Prostate gland (tissue), 2 donors: ENCODE data around the gene POLL. TPM values are rescaled to one million over a fixed set of nuclear protein-coding genes. Genes with fewer than 3 reads are reported as not detected.

Experiments
- DNase-seq: peaks from one replicate; pipeline ENCODE4 v3.0.0-alpha.2; 2019; ENCODE audit warnings: low spot score
- H3K27ac ChIP-seq, 2 donors: fragments of 200-600 bp; sonication (generic); 2 replicates each; pipeline ENCODE4 v1.5.1; 2017 to 2019
- H3K27me3 ChIP-seq: fragments of 200-600 bp; sonication (generic); replicated peaks from 2 replicates; pipeline ENCODE4 v1.5.1; 2019; ENCODE audit not compliant: insufficient read depth
- H3K36me3 ChIP-seq, 2 donors: fragments of 200-600 bp; sonication (generic); 1 replicate in 1 of 2; 2 replicates in 1 of 2; pipeline versions ENCODE4 v1.5.1 to v1.8.1; 2017 to 2019
- H3K4me1 ChIP-seq: fragments of 200-600 bp; sonication (generic); replicated peaks from 2 replicates; pipeline ENCODE4 v1.5.1; 2019
- H3K4me3 ChIP-seq, 2 donors: fragments of 200-600 bp; sonication (generic); 2 replicates each; pipeline ENCODE4 v1.5.1; 2017 to 2019
- H3K9me3 ChIP-seq: fragments of 200-600 bp; sonication (generic); 2 replicates; pipeline ENCODE4 v1.5.1; 2017
- CTCF ChIP-seq, 4 experiments: fragments of 200-600 bp in 2 of 4; fragments of 450-650 bp in 2 of 4; sonication (generic) in 2 of 4; IDR thresholded peaks; 1 replicate in 3 of 4; 2 replicates in 1 of 4; pipeline ENCODE4 v1.5.1; 2016 to 2019; ENCODE audit warnings: antibody characterized with exemption in 4 of 4, mild to moderate bottlenecking in 2 of 4, moderate library complexity in 2 of 4
- POLR2A ChIP-seq: fragments of 450-650 bp; IDR thresholded peaks from one replicate; pipeline ENCODE4 v1.6.1; 2016; ENCODE audit warnings: antibody characterized with exemption, mild to moderate bottlenecking
- POLR2AphosphoS5 ChIP-seq: sonication (generic); formaldehyde crosslinking; IDR thresholded peaks from one replicate; pipeline ENCODE4 v1.6.1; 2017; ENCODE audit warnings: antibody characterized with exemption
- WGBS: methylation state at CpG from one replicate; pipeline ENCODE4 v1.1.5; 2018; 5-methylcytosine and 5-hydroxymethylcytosine counted together
- intact Hi-C: fragments of 100-400 bp; cut with DNase I; formaldehyde crosslinking; loops from one replicate; pipeline ENCODE4 v1.14.2; 2022
- total RNA-seq, 2 donors: library from RNA; depleted of rRNA; stranded (reverse); fragments of >200 nt; gene quantifications; one replicate each; pipeline ENCODE4 v1.1.0, GENCODE V29; 2016

POLL gene
- total RNA-seq, 2 donors from 2014 or later = 23.2 to 44.7 TPM

GRCh38 chr10:101573885-101574753, 13.9 kb downstream of the POLL start:
- DNase-seq = no peak
- no peaks in the 10 kb centered on the region for H3K4me1 ChIP-seq
- no peak overlapping the region for H3K27ac ChIP-seq
- TF ChIP-seq POLR2AphosphoS5 = no peak
- TF ChIP-seq POLR2A = no peak
- TF ChIP-seq CTCF (IDR thresholded peaks at IDR 0.05) = no peak
- WGBS = 58% methylated on average over 25 of the region's 25 CpGs
- H3K4me3 ChIP-seq = no peak overlapping the region
- no peaks in the 10 kb centered on the region for H3K27me3 ChIP-seq
- peaks cover 0 to 5% of the 10 kb centered on the region in 2 donors for H3K36me3 ChIP-seq
- intact Hi-C loops = loop anchor here (5.0 kb wide), 1 partner anchor 412 kb away; no protein-coding TSS in a partner anchor
- H3K9me3 ChIP-seq = no peaks in the 10 kb centered on the region

- Histone ChIP-seq H3K4me3 (no peak overlapping the region), H3K4me1 (no peaks in the 10 kb centered on the region), H3K36me3 (no peaks in the 10 kb centered on the region), H3K9me3 (no peaks in the 10 kb centered on the region), H3K27me3 (no peaks in the 10 kb centered on the region), H3K27ac (no peak overlapping the region)
- no peak for DNase-seq
- TF ChIP-seq POLR2AphosphoS5 (no peak), CTCF (IDR thresholded peaks at IDR 0.05) (no peak), POLR2A (no peak)
- intact Hi-C loops = loop anchor here (5.0 kb wide), 1 partner anchor 410 kb away; no protein-coding TSS in a partner anchor
- 100% methylated on average over 2 of the region's 2 CpGs for WGBS
Observed at GRCh38 chr10:101572785-101573184, 15.3 kb downstream of the POLL start.

GRCh38 chr10:101572126-101572525, 15.9 kb downstream of the POLL start:
- H3K27me3 ChIP-seq = no peaks in the 10 kb centered on the region
- no peak overlapping the region for H3K4me3 ChIP-seq
- TF ChIP-seq CTCF (IDR thresholded peaks at IDR 0.05) = no peak
- no peak for TF ChIP-seq POLR2AphosphoS5
- no peak for TF ChIP-seq POLR2A
- H3K9me3 ChIP-seq = no peaks in the 10 kb centered on the region
- intact Hi-C loops = loop anchor here (5.0 kb wide), 1 partner anchor 410 kb away; no protein-coding TSS in a partner anchor
- H3K4me1 ChIP-seq = no peaks in the 10 kb centered on the region
- DNase-seq = no peak
- no peak overlapping the region for H3K27ac ChIP-seq
- H3K36me3 ChIP-seq = no peaks in the 10 kb centered on the region
- WGBS = 80% methylated on average over 7 of the region's 7 CpGs

GRCh38 chr10:101571271-101571925, 16.7 kb downstream of the POLL start:
- Histone ChIP-seq H3K4me1 (no peaks in the 10 kb centered on the region), H3K36me3 (no peaks in the 10 kb centered on the region), H3K27ac (no peak overlapping the region), H3K4me3 (no peak overlapping the region), H3K27me3 (peaks cover 4% of the 10 kb centered on the region), H3K9me3 (no peaks in the 10 kb centered on the region)
- WGBS = 74% methylated on average over 7 of the region's 8 CpGs
- no peak for DNase-seq
- TF ChIP-seq CTCF (IDR thresholded peaks at IDR 0.05) = no peak
- no peak for TF ChIP-seq POLR2AphosphoS5
- TF ChIP-seq POLR2A = no peak
- intact Hi-C loops = loop anchor here (5.0 kb wide), 1 partner anchor 409 kb away; no protein-coding TSS in a partner anchor
